Measurements from ENCODE around the gene MACROD2.

GRCh38 chr20:15252304-15252703 is 1257.0 kb downstream of the MACROD2 start:
- TF ChIP-seq POLR2A (IDR thresholded peaks at IDR 0.05) = no peak
- TF ChIP-seq CTCF (IDR thresholded peaks at IDR 0.05) = no peak
